HG02840 (cell line): ENCODE data around the gene TWIST2.

Experiments used
- ATAC-seq: cut with Tn5 transposase; IDR thresholded peaks from one replicate; pipeline ENCODE4 v1.9.1; 2021; ENCODE audit warnings: mild to moderate bottlenecking, moderate library complexity, moderate number of reproducible peaks; ENCODE audit not compliant: unreplicated experiment, low FRiP score

TWIST2 gene

GRCh38 chr2:238835726-238836301, 12.1 kb upstream of the TWIST2 start:
- ATAC-seq = no peak

- ATAC-seq = no peak
These were observed 9.0 kb upstream of the TWIST2 start for GRCh38 chr2:238838786-238839327.

GRCh38 chr2:238839428-238839827, 8.5 kb upstream of the TWIST2 start:
- no peak for ATAC-seq

- ATAC-seq = no peak
These were observed 6.2 kb upstream of the TWIST2 start for GRCh38 chr2:238841542-238842164.

- ATAC-seq = no peak
These were observed 4.4 kb upstream of the TWIST2 start for GRCh38 chr2:238843476-238843875.

GRCh38 chr2:238845583-238846377, 2.1 kb upstream of the TWIST2 start:
- ATAC-seq = no peak

- no peak for ATAC-seq
These were observed 1.6 kb upstream of the TWIST2 start for GRCh38 chr2:238846378-238846627.

GRCh38 chr2:238846628-238847418, 1.1 kb upstream of the TWIST2 start:
- ATAC-seq = no peak

- ATAC-seq = no peak
These were observed 475 bp upstream of the TWIST2 start for GRCh38 chr2:238847419-238847801.

- no peak for ATAC-seq
These were observed 748 bp downstream of the TWIST2 start for GRCh38 chr2:238848691-238848975.

GRCh38 chr2:238848976-238849853, 1.3 kb downstream of the TWIST2 start:
- no peak for ATAC-seq

GRCh38 chr2:238850091-238850490, 2.2 kb downstream of the TWIST2 start:
- ATAC-seq = no peak

- ATAC-seq = no peak
These were observed 3.1 kb downstream of the TWIST2 start for GRCh38 chr2:238851026-238851425.

GRCh38 chr2:238851761-238852160, 3.9 kb downstream of the TWIST2 start:
- no peak for ATAC-seq

- ATAC-seq = no peak
These were observed 4.5 kb downstream of the TWIST2 start for GRCh38 chr2:238852206-238852869.

GRCh38 chr2:238853218-238853617, 5.3 kb downstream of the TWIST2 start:
- no peak for ATAC-seq

- no peak for ATAC-seq
These were observed 5.8 kb downstream of the TWIST2 start for GRCh38 chr2:238853721-238854120.

GRCh38 chr2:238854246-238854645, 6.4 kb downstream of the TWIST2 start:
- no peak for ATAC-seq

- no peak for ATAC-seq
These were observed 6.9 kb downstream of the TWIST2 start for GRCh38 chr2:238854699-238855229.
